HepG2 (cell line): ENCODE results near the gene NDUFS6. TPM values are rescaled to one million over a fixed set of nuclear protein-coding genes. Genes with fewer than 3 reads are reported as not detected.

Experiments
- AGO2 ChIP-seq: fragments of 200-400 bp; formaldehyde crosslinking; optimal IDR thresholded peaks from 2 replicates; pipeline ENCODE3; 2017; ENCODE audit warnings: mild to moderate bottlenecking, low read depth, low read length, moderate library complexity
- HINFP ChIP-seq: sonication (generic); formaldehyde crosslinking; IDR thresholded peaks from 2 replicates; pipeline ENCODE4 v1.4.0; 2020; ENCODE audit warnings: low read depth, mild to moderate bottlenecking, missing genetic modification reagents
- NFYC ChIP-seq: IDR thresholded peaks from 2 replicates; pipeline ENCODE4 v1.6.1; 2016; ENCODE audit warnings: missing genetic modification reagents, missing compliant biosample characterization
- NR2C2 ChIP-seq: sonication (generic); formaldehyde crosslinking; IDR thresholded peaks from 2 replicates; pipeline ENCODE4 v1.4.0; 2020; ENCODE audit warnings: missing genetic modification reagents, mild to moderate bottlenecking, moderate library complexity, borderline replicate concordance
- POLR2AphosphoS2 ChIP-seq: IDR thresholded peaks from 2 replicates; pipeline ENCODE4 v1.6.1; 2011; ENCODE audit warnings: low read depth, low read length, improper control_type of control experiment
- RFX3 ChIP-seq: IDR thresholded peaks from 2 replicates; pipeline ENCODE4 v1.6.1; 2016; ENCODE audit warnings: missing biosample characterization, missing genetic modification reagents
- THRA ChIP-seq: sonication (generic); formaldehyde crosslinking; IDR thresholded peaks from 2 replicates; pipeline ENCODE4 v1.4.0; 2020; ENCODE audit warnings: missing genetic modification reagents, borderline replicate concordance
- TP53 ChIP-seq: sonication (generic); formaldehyde crosslinking; conservative IDR thresholded peaks from 2 replicates; pipeline ENCODE4 v1.4.0; 2020; ENCODE audit warnings: missing genetic modification reagents
- ZBTB38 ChIP-seq: sonication (generic); formaldehyde crosslinking; IDR thresholded peaks from 2 replicates; pipeline ENCODE4 v1.5.1; 2020; ENCODE audit warnings: mild to moderate bottlenecking, missing genetic modification reagents
- ZNF138 ChIP-seq: sonication (generic); formaldehyde crosslinking; IDR thresholded peaks from 2 replicates; pipeline ENCODE4 v1.5.0; 2020; ENCODE audit warnings: mild to moderate bottlenecking, low read depth, missing genetic modification reagents
- ZNF142 ChIP-seq: sonication (generic); formaldehyde crosslinking; IDR thresholded peaks from 2 replicates; pipeline ENCODE4 v1.4.0; 2020; ENCODE audit warnings: missing genetic modification reagents
- ZNF720 ChIP-seq: sonication (generic); formaldehyde crosslinking; IDR thresholded peaks from 2 replicates; pipeline ENCODE4 v1.4.0; 2020; ENCODE audit warnings: missing genetic modification reagents
- ZNF792 ChIP-seq: IDR thresholded peaks from 2 replicates; pipeline ENCODE4 v1.6.1; 2016
- ZNF800 ChIP-seq: sonication (generic); formaldehyde crosslinking; IDR thresholded peaks from 2 replicates; pipeline ENCODE4 v1.4.0; 2020; ENCODE audit warnings: missing genetic modification reagents
- polyA plus RNA-seq, 8 experiments: library from polyadenylated mRNA; depleted of rRNA in 3 of 8; stranded (reverse) in 7 of 8; unstranded in 1 of 8; fragments of >200 nt; fragmentation: Illumina TruSeq in 4 of 8; extraction: Trizol in 4 of 8; gene quantifications; 2 replicates each; pipeline versions ENCODE4 v1.2.1 to v1.2.3, GENCODE V29; 2011 to 2016; ENCODE audit warnings: low read depth in 4 of 8, missing spikeins in 1 of 8, mixed read lengths in 1 of 8; ENCODE audit not compliant: insufficient read depth in 1 of 8
- total RNA-seq, 5 experiments: library from RNA; depleted of rRNA; stranded (reverse); fragments of >200 nt; fragmentation: Illumina TruSeq; extraction: Trizol; gene quantifications; 2 replicates each; pipeline ENCODE4 v1.2.3, GENCODE V29; 2016; ENCODE audit warnings: low read depth in 1 of 5
- TF ChIP-seq, protein P1 (sequence below): sonication (generic); formaldehyde crosslinking; conservative IDR thresholded peaks from 2 replicates; pipeline ENCODE4 v1.8.1; 2023; ENCODE audit warnings: missing genetic modification reagents
- TF ChIP-seq, protein P2 (sequence below): IDR thresholded peaks from 2 replicates; pipeline ENCODE4 v1.6.1; 2016; ENCODE audit warnings: low read depth, borderline replicate concordance

The NDUFS6 gene
- total and polyA plus RNA-seq, 2 of the 13 experiments (the other 11 are each of a cell fraction or from before 2014, with no cell fraction given): 23.7 to 50.4 TPM

DNA sequence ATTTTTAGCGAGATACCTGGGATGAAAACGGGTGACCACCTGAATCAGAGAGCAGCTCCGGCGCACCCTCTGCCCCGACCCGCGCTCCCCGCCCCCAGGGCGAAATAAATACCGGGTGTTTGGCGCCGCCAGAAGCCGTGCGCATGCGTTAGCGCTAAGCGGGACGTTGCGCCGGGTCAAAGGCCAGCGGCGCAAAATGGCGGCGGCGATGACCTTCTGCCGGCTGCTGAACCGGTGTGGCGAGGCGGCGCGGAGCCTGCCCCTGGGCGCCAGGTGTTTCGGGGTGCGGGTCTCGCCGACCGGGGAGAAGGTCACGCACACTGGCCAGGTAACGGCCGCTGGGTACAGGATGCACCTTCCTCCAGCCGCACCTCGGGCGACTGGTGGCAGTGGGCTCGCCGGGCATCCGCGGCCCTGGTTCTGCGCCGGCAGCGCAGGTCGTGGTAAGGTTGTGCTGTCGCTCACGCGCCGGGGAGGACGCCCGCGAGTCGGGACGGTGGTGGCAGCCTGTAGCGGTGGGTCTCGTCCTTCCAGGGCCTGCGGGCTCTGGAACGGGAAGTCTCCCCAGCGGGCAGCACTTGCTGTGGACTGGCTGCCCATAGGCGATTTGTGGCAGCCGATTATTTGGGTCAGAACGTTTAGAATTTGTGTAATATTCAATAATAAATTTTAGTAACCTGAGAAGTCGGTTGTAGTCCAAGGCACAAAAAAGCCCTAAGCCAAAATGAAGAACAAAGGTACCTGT is at the start of gene NDUFS6 (continued):
- TF ChIP-seq ZNF142 (CRISPR knock-in tag): no peak; the same call in 1 of the 2 replicates
- TF ChIP-seq, protein P1, sequence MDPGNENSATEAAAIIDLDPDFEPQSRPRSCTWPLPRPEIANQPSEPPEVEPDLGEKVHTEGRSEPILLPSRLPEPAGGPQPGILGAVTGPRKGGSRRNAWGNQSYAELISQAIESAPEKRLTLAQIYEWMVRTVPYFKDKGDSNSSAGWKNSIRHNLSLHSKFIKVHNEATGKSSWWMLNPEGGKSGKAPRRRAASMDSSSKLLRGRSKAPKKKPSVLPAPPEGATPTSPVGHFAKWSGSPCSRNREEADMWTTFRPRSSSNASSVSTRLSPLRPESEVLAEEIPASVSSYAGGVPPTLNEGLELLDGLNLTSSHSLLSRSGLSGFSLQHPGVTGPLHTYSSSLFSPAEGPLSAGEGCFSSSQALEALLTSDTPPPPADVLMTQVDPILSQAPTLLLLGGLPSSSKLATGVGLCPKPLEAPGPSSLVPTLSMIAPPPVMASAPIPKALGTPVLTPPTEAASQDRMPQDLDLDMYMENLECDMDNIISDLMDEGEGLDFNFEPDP (CRISPR knock-in tag): no peak
- 0 out of 2 replicates have a peak, but pooled peaks have one; percentile 29 for TF ChIP-seq ZNF792 (CRISPR knock-in tag)
- no peak for TF ChIP-seq NFYC (CRISPR knock-in tag)
- TF ChIP-seq, protein P2, sequence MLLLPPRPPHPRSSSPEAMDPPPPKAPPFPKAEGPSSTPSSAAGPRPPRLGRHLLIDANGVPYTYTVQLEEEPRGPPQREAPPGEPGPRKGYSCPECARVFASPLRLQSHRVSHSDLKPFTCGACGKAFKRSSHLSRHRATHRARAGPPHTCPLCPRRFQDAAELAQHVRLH (CRISPR knock-in tag): no peak; the same call in 1 of the 2 replicates
- no peak for TF ChIP-seq RFX3
- no peak for TF ChIP-seq ZNF720 (CRISPR knock-in tag)
- TF ChIP-seq THRA: 0 out of 2 replicates have a peak, but pooled peaks have one; percentile 46
- peak; percentile 41; the same call in 1 of the 2 replicates for TF ChIP-seq ZNF800 (CRISPR knock-in tag)
- TF ChIP-seq POLR2AphosphoS2: no peak
- TF ChIP-seq NR2C2 (CRISPR knock-in tag): peak; percentile 99
- TF ChIP-seq ZNF138 (CRISPR knock-in tag): no peak
- peak; percentile 81; the same call in 1 of the 2 replicates for TF ChIP-seq HINFP
- peak; percentile 83 for TF ChIP-seq AGO2
- peak; percentile 79; the same call in 1 of the 2 replicates for TF ChIP-seq ZBTB38 (CRISPR knock-in tag)
- TF ChIP-seq TP53 (CRISPR knock-in tag): peak; percentile 75
